Transverse colon (tissue), 4 donors: ENCODE data around the gene CENPC. TPM values are rescaled to one million over a fixed set of nuclear protein-coding genes. Genes with fewer than 3 reads are reported as not detected.

Experiments used
- DNase-seq: peaks from one replicate; pipeline ENCODE4 v3.0.0-alpha.2; 2019
- H3K27ac ChIP-seq, 4 donors: fragments of 200-600 bp; sonication (generic); 2 replicates each; pipeline ENCODE4 v1.5.1; 2016 to 2018; ENCODE audit warnings: inconsistent platforms in 4 of 4
- H3K27me3 ChIP-seq: fragments of 200-600 bp; sonication (generic); 2 replicates; pipeline ENCODE4 v1.5.1; 2017; ENCODE audit warnings: inconsistent platforms
- H3K36me3 ChIP-seq, 4 donors: fragments of 200-600 bp; sonication (generic); 2 replicates each; pipeline ENCODE4 v1.5.1; 2017 to 2019; ENCODE audit warnings: inconsistent platforms in 4 of 4
- H3K4me1 ChIP-seq, 4 donors: fragments of 200-600 bp; sonication (generic); 2 replicates each; pipeline ENCODE4 v1.5.1; 2017 to 2020; ENCODE audit warnings: inconsistent platforms in 4 of 4
- H3K4me3 ChIP-seq, 4 donors: fragments of 200-600 bp; sonication (generic); 1 replicate in 1 of 4; 2 replicates in 3 of 4; pipeline versions ENCODE4 v1.5.1 to v1.6.1; 2017 to 2019; ENCODE audit warnings: inconsistent platforms in 4 of 4
- H3K9me3 ChIP-seq, 2 donors: fragments of 200-600 bp; sonication (generic); 2 replicates each; pipeline ENCODE4 v1.5.1; 2017 to 2019; ENCODE audit warnings: inconsistent platforms in 2 of 2
- EP300 ChIP-seq: sonication (generic); formaldehyde crosslinking; IDR thresholded peaks from one replicate; pipeline ENCODE4 v1.6.1; 2017; ENCODE audit warnings: antibody characterized with exemption, low read depth
- POLR2A ChIP-seq: fragments of 450-650 bp; IDR thresholded peaks from one replicate; pipeline ENCODE4 v1.6.1; 2016; ENCODE audit warnings: antibody characterized with exemption, mild to moderate bottlenecking, moderate library complexity
- POLR2AphosphoS5 ChIP-seq, 3 donors: sonication (generic); formaldehyde crosslinking; IDR thresholded peaks; one replicate each; pipeline ENCODE4 v1.6.1; 2016; ENCODE audit warnings: antibody characterized with exemption in 3 of 3
- WGBS, 2 donors: methylation state at CpG; one replicate each; pipeline ENCODE4 v1.1.5; 2018; ENCODE audit warnings: low coverage in 1 of 2; 5-methylcytosine and 5-hydroxymethylcytosine counted together
- in situ Hi-C, 4 donors: fragments of 200-750 bp; cut with MboI; loops; one replicate each; pipeline versions ENCODE4 v1.15.0 to v1.15.1; 2017; ENCODE audit warnings: low sequenced_read_pairs in 3 of 4, low pct_ligation_motif_present in 1 of 4, low pct_unique_long_range_greater_than_20kb in 1 of 4
- intact Hi-C: fragments of 100-400 bp; cut with DNase I; formaldehyde crosslinking; loops from one replicate; pipeline ENCODE4 v1.15.1; 2023; ENCODE audit warnings: low total_unique reads
- total RNA-seq, 4 donors: library from RNA; depleted of rRNA; stranded (reverse); fragments of >200 nt; gene quantifications; one replicate each; pipeline ENCODE4 v1.1.0, GENCODE V29; 2016
- TF ChIP-seq, protein P1 (sequence below), 5 experiments: fragments of 200-600 bp in 3 of 5; fragments of 450-650 bp in 2 of 5; sonication (generic) in 3 of 5; IDR thresholded peaks; 1 replicate in 2 of 5; 2 replicates in 3 of 5; pipeline ENCODE4 v1.5.1; 2016 to 2017; ENCODE audit warnings: antibody characterized with exemption in 5 of 5, inconsistent platforms in 3 of 5, mild to moderate bottlenecking in 2 of 5, moderate library complexity in 1 of 5

The CENPC gene
- total RNA-seq, 4 donors from 2014 or later, result 16.1 to 39.5 (median 23.4) TPM

DNA sequence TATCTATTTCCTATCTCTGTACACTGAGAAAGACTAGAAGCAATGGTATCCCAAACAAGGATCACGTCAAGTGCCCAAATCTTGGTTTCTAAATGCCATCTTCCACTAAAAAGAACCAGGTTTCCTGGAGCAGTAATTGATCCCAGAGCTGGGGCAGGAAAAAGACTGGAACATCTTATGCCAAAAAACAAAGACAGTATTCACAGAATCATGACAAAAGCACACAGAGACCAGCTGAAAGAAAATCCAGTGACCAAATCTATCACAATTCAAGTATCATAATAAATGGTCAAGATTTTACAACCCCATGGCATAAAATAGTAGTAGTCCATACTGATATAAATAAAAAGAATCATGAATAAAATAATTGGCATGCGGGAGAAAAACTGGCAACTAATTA is 44.9 kb downstream of the CENPC start:
- intact Hi-C loops (no loop called here), in situ Hi-C loops (no loop called here)
- Histone ChIP-seq H3K4me3 (no peak overlapping the region), H3K36me3 (peaks cover 0 to 19% (median 3%) of the 10 kb centered on the region in 4 donors), H3K27me3 (no peaks in the 10 kb centered on the region), H3K9me3 (no peaks in the 10 kb centered on the region), H3K27ac (no peak overlapping the region), H3K4me1 (no peaks in the 10 kb centered on the region)
- no peak for DNase-seq
- WGBS, 2 donors, result 98 to 100% methylated on average over 2 of the region's 2 CpGs
- no peak for TF ChIP-seq EP300
- TF ChIP-seq POLR2A, result no peak
- TF ChIP-seq, protein P1, sequence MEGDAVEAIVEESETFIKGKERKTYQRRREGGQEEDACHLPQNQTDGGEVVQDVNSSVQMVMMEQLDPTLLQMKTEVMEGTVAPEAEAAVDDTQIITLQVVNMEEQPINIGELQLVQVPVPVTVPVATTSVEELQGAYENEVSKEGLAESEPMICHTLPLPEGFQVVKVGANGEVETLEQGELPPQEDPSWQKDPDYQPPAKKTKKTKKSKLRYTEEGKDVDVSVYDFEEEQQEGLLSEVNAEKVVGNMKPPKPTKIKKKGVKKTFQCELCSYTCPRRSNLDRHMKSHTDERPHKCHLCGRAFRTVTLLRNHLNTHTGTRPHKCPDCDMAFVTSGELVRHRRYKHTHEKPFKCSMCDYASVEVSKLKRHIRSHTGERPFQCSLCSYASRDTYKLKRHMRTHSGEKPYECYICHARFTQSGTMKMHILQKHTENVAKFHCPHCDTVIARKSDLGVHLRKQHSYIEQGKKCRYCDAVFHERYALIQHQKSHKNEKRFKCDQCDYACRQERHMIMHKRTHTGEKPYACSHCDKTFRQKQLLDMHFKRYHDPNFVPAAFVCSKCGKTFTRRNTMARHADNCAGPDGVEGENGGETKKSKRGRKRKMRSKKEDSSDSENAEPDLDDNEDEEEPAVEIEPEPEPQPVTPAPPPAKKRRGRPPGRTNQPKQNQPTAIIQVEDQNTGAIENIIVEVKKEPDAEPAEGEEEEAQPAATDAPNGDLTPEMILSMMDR (IDR thresholded peaks at IDR 0.05), result no peak
- TF ChIP-seq POLR2AphosphoS5 (IDR thresholded peaks at IDR 0.05), result no peak

DNA sequence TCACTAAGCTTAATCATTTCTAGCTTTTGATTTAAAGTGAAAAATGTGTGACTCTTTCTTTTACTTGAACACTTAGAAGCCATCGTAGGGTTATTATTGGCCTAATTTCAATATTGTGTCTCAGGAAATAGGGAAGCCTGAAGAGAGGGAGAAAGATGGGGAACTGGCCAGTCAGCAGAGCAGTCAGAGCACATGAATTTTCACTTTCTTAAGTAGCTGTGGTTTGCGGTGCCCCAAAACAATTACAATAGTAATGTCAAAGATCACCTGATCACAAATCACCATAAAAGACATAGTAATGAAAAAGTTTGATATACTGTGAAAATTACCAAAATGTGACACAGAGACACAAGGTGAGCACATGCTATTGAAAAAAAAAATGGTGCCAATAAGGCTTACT is 45.5 kb downstream of the CENPC start:
- peaks cover 0 to 14% (median 6%) of the 10 kb centered on the region in 4 donors for H3K36me3 ChIP-seq
- intact Hi-C loops (no loop called here), in situ Hi-C loops (no loop called here)
- H3K27ac ChIP-seq, result no peak overlapping the region
- 80 to 81% methylated on average over 2 of the region's 2 CpGs for WGBS, 2 donors
- no peaks in the 10 kb centered on the region for H3K27me3 ChIP-seq
- H3K4me1 ChIP-seq, result no peaks in the 10 kb centered on the region
- no peaks in the 10 kb centered on the region for H3K9me3 ChIP-seq
- no peak for DNase-seq
- no peak overlapping the region for H3K4me3 ChIP-seq
- TF ChIP-seq POLR2A (no peak), EP300 (no peak), POLR2AphosphoS5 (IDR thresholded peaks at IDR 0.05) (no peak)
- TF ChIP-seq, protein P1 (IDR thresholded peaks at IDR 0.05), result no peak

DNA sequence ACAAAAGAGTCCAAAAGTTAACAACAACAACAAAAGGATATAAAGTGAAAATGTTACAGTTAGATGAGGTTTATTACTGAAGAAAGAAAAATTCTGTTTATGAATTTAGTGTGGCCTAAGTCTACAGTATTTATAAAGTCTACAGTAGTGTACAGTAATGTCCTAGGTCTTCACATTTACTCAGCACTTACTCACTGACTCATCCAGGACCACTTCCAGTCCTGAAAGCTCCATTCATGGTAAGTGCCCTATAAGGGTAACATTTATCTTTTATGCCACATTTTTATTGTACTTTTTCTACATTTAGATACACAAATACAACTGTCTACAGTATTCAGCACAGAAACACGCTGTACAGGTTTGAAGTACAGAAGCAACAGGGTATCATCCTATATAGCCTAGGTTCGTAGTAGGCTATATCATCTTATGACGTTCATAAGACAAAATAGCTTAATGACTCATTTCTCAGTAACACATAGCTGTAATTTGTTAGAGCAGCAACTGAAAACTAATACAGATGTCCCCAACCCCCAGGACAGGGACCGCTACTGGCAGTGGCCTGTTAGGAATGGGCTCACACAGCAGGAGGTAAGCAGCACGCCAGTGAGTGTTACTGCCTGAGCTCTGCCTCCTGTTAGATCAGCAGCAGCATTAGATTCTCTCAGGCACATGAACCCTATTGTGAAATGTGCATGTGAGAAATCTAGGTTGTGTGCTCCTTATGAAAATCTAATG is 61.3 kb downstream of the CENPC start:
- Histone ChIP-seq H3K27me3 (no peaks in the 10 kb centered on the region), H3K9me3 (no peaks in the 10 kb centered on the region), H3K36me3 (peaks cover 0 to 34% (median 4%) of the 10 kb centered on the region in 4 donors), H3K27ac (no peak overlapping the region), H3K4me3 (no peak overlapping the region), H3K4me1 (no peaks in the 10 kb centered on the region)
- TF ChIP-seq POLR2AphosphoS5 (IDR thresholded peaks at IDR 0.05) (no peak), POLR2A (no peak), EP300 (no peak)
- intact Hi-C loops, result no loop called here
- in situ Hi-C loops, result no loop called here
- 82 to 96% methylated on average over 3 to 5 of the region's 5 CpGs for whole genome bisulfite sequencing, 2 donors
- DNase-seq, result no peak

DNA sequence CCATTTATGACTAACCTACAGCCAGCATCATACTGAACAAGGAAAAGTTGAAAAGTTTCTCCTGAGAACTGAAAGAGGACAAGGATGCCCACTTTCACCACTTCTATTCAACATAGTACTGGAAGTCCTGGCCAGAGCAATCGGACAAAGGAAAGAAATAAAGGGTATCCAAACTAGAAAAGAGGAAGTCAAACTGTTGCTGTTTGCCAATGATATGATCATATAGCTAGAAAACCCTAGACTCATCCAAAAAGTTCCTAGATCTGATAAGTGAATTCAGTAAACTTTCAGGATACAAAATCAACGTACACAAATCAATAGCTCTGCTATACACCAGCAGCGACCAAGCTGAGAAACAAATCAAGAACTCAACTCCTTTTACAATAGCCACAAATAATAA is 64.5 kb downstream of the CENPC start:
- H3K4me1 ChIP-seq, result no peaks in the 10 kb centered on the region
- intact Hi-C loops, result no loop called here
- H3K4me3 ChIP-seq, result no peak overlapping the region
- no peak overlapping the region for H3K27ac ChIP-seq
- TF ChIP-seq POLR2A, result no peak
- TF ChIP-seq POLR2AphosphoS5 (IDR thresholded peaks at IDR 0.05), result no peak
- TF ChIP-seq EP300, result no peak
- DNase-seq, result no peak
- 98 to 100% methylated on average over 1 to 3 of the region's 3 CpGs for WGBS, 2 donors
- in situ Hi-C loops, result no loop called here
- H3K36me3 ChIP-seq, result peaks cover 0 to 25% (median 10%) of the 10 kb centered on the region in 4 donors
- no peaks in the 10 kb centered on the region for H3K27me3 ChIP-seq
- peaks cover 3 to 6% of the 10 kb centered on the region in 2 donors for H3K9me3 ChIP-seq

DNA sequence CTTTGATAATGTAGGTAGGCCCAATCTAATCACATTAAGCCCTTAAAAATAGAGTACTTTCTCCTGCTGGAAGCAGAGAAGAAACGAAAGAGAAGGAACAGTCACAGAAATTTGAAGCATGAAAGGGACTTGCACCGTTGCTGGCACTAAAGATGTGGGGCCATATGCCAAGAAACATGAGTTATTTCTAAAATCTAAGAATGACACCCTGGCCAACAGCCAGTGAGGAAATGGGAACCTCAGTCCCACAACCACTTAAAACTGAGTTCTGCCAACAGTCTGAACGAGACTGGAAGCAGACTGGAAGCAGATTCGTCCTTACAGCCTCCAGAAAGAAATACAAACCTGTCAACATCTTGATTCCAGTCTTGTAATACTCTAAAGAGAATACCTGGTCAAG is 70.1 kb downstream of the CENPC start:
- 66 to 88% methylated on average over 1 to 4 of the region's 4 CpGs for WGBS, 2 donors

More for the DNA sequence above, 70.1 kb downstream of the CENPC start:
- Histone ChIP-seq H3K9me3 (peaks cover 3 to 6% of the 10 kb centered on the region in 2 donors), H3K4me3 (no peak overlapping the region), H3K4me1 (no peaks in the 10 kb centered on the region), H3K27ac (no peak overlapping the region), H3K27me3 (no peaks in the 10 kb centered on the region), H3K36me3 (peaks cover 0 to 50% (median 22%) of the 10 kb centered on the region in 4 donors)
- DNase-seq, result no peak
- in situ Hi-C loops (no loop called here), intact Hi-C loops (no loop called here)
- TF ChIP-seq POLR2AphosphoS5 (IDR thresholded peaks at IDR 0.05) (no peak), POLR2A (no peak), EP300 (no peak)
- TF ChIP-seq, protein P1 (IDR thresholded peaks at IDR 0.05), result no peak
